Endometrial microvascular endothelial cells (primary cell): ENCODE measurements around the gene PRAC2. TPM values are rescaled to one million over a fixed set of nuclear protein-coding genes. Genes with fewer than 3 reads are reported as not detected.

Experiments
- total RNA-seq: library from RNA; depleted of rRNA; stranded (reverse); fragments of >200 nt; gene quantifications from one replicate; pipeline ENCODE4 v1.2.3, GENCODE V29; 2015; ENCODE audit errors: inconsistent ontology term

PRAC2 gene
- total RNA-seq, 1 donor from 2014 or later: not detected

Other genes with a start within 250 kb of the PRAC2 start
- gene HOXB1, start 192.2 kb upstream of the PRAC2 start, total RNA-seq: not detected
- 10.5 TPM for gene HOXB2, start 178.1 kb upstream of the PRAC2 start, total RNA-seq
- 1.9 TPM for gene HOXB4, start 144.8 kb upstream of the PRAC2 start, total RNA-seq
- 5.7 TPM for gene HOXB3, start 132.9 kb upstream of the PRAC2 start, total RNA-seq
- 1.2 TPM for gene HOXB5, start 129.4 kb upstream of the PRAC2 start, total RNA-seq
- 26.3 TPM for gene HOXB6, start 118.2 kb upstream of the PRAC2 start, total RNA-seq
- gene HOXB7, start 112.2 kb upstream of the PRAC2 start, total RNA-seq: 28.6 TPM
- 22.5 TPM for gene HOXB8, start 107.9 kb upstream of the PRAC2 start, total RNA-seq
- 6.8 TPM for gene HOXB9, start 96.8 kb upstream of the PRAC2 start, total RNA-seq
- gene PRAC1, start 667 bp upstream of the PRAC2 start, total RNA-seq: not detected
- gene HOXB13, start 5.6 kb downstream of the PRAC2 start, total RNA-seq: not detected
- gene TTLL6, start 94.0 kb downstream of the PRAC2 start, total RNA-seq: not detected
- gene CALCOCO2, start 107.8 kb downstream of the PRAC2 start, total RNA-seq: 42.0 TPM
- 151 TPM for gene ATP5MC1, start 169.6 kb downstream of the PRAC2 start, total RNA-seq
- gene UBE2Z, start 185.2 kb downstream of the PRAC2 start, total RNA-seq: 83.7 TPM
- 134 TPM for gene SNF8, start 221.7 kb downstream of the PRAC2 start, total RNA-seq
- gene GIP, start 245.4 kb downstream of the PRAC2 start, total RNA-seq: not detected